Ascending aorta (tissue), 2 donors: ENCODE results near the gene COQ5. TPM values are rescaled to one million over a fixed set of nuclear protein-coding genes. Genes with fewer than 3 reads are reported as not detected.
A peak's percentile ranks its signal among the peaks of the same experiment; 100 is the strongest.

ENCODE experiments used
- DNase-seq, 2 donors: peaks; one replicate each; pipeline ENCODE4 v3.0.0-alpha.2; 2019; ENCODE audit warnings: low spot score in 2 of 2
- H3K27ac ChIP-seq, 2 donors: fragments of 200-600 bp; sonication (generic); one replicate each; pipeline ENCODE4 v1.5.1; 2016 to 2017; ENCODE audit warnings: mild to moderate bottlenecking in 1 of 2
- H3K27me3 ChIP-seq: fragments of 200-600 bp; sonication (generic); one replicate; pipeline ENCODE4 v1.5.1; 2017
- H3K36me3 ChIP-seq, 2 donors: fragments of 200-600 bp; sonication (generic); one replicate each; pipeline ENCODE4 v1.5.1; 2016
- H3K4me1 ChIP-seq, 2 donors: fragments of 200-600 bp; sonication (generic); one replicate each; pipeline ENCODE4 v1.5.1; 2016 to 2017; ENCODE audit warnings: mild to moderate bottlenecking in 1 of 2
- H3K4me3 ChIP-seq, 2 donors: fragments of 200-600 bp; sonication (generic); one replicate each; pipeline ENCODE4 v1.5.1; 2016 to 2017; ENCODE audit warnings: mild to moderate bottlenecking in 1 of 2
- H3K9me3 ChIP-seq, 2 donors: fragments of 200-600 bp; sonication (generic); one replicate each; pipeline ENCODE4 v1.5.1; 2016
- CTCF ChIP-seq, 3 experiments: fragments of 200-600 bp in 2 of 3; fragments of 450-650 bp in 1 of 3; sonication (generic) in 2 of 3; IDR thresholded peaks; one replicate each; pipeline ENCODE4 v1.5.1; 2016 to 2019; ENCODE audit warnings: antibody characterized with exemption in 3 of 3, mild to moderate bottlenecking in 1 of 3, moderate library complexity in 1 of 3
- intact Hi-C: fragments of 100-400 bp; cut with DNase I; formaldehyde crosslinking; loops from one replicate; pipeline ENCODE4 v1.15.1; 2023
- total RNA-seq: library from RNA; depleted of rRNA; stranded (reverse); fragments of >200 nt; gene quantifications from one replicate; pipeline ENCODE4 v1.1.0, GENCODE V29; 2016

COQ5 gene
- total RNA-seq, 1 donor from 2014 or later, result 5.9 TPM

- H3K27ac ChIP-seq, result peak overlapping the region; percentile 73 to 96
- no peaks in the 10 kb centered on the region for H3K27me3 ChIP-seq
- peaks cover 0 to 3% of the 10 kb centered on the region in 2 donors for H3K36me3 ChIP-seq
- TF ChIP-seq CTCF (IDR thresholded peaks at IDR 0.05), result no peak
- intact Hi-C loops, result no loop called here
- peaks cover 19 to 69% of the 10 kb centered on the region in 2 donors for H3K4me1 ChIP-seq
- no peaks in the 10 kb centered on the region for H3K9me3 ChIP-seq
- peak overlapping the region in 1 of 2 donors; percentile 4 for H3K4me3 ChIP-seq
- no peak for DNase-seq
Measured at GRCh38 chr12:120540445-120540844, 11.5 kb upstream of the COQ5 start.

- Histone ChIP-seq H3K27me3 (no peaks in the 10 kb centered on the region), H3K27ac (peak overlapping the region; percentile 73 to 96), H3K9me3 (no peaks in the 10 kb centered on the region), H3K4me3 (peak overlapping the region; percentile 42 to 96), H3K36me3 (peaks cover 0 to 3% of the 10 kb centered on the region in 2 donors), H3K4me1 (peaks cover 19 to 69% of the 10 kb centered on the region in 2 donors)
- no peak for TF ChIP-seq CTCF (IDR thresholded peaks at IDR 0.05)
- intact Hi-C loops, result no loop called here
- DNase-seq, result no peak
Measured at GRCh38 chr12:120539303-120539702, 10.3 kb upstream of the COQ5 start.

- Histone ChIP-seq H3K9me3 (no peaks in the 10 kb centered on the region), H3K4me3 (peak overlapping the region; percentile 42 to 96)
- intact Hi-C loops, result no loop called here
Measured at GRCh38 chr12:120538281-120539156, 9.6 kb upstream of the COQ5 start.

GRCh38 chr12:120537856-120538220 lies 8.9 kb upstream of the COQ5 start:
- H3K4me1 ChIP-seq, result peaks cover 19 to 59% of the 10 kb centered on the region in 2 donors
- DNase-seq, result no peak
- peaks cover 0 to under 1% of the 10 kb centered on the region in 2 donors for H3K36me3 ChIP-seq
- H3K27me3 ChIP-seq, result no peaks in the 10 kb centered on the region
- H3K4me3 ChIP-seq, result peak overlapping the region; percentile 42 to 96
- H3K9me3 ChIP-seq, result no peaks in the 10 kb centered on the region
- TF ChIP-seq CTCF (IDR thresholded peaks at IDR 0.05), result no peak
- intact Hi-C loops, result no loop called here
- H3K27ac ChIP-seq, result peak overlapping the region; percentile 73 to 96

More at GRCh38 chr12:120538281-120539156, 9.6 kb upstream of the COQ5 start:
- DNase-seq, result peak in 1 of 2 donors; percentile 75
- Histone ChIP-seq H3K36me3 (peaks cover 0 to 3% of the 10 kb centered on the region in 2 donors), H3K4me1 (peaks cover 19 to 64% of the 10 kb centered on the region in 2 donors), H3K27ac (peak overlapping the region; percentile 73 to 96), H3K27me3 (no peaks in the 10 kb centered on the region)
- no peak for TF ChIP-seq CTCF (IDR thresholded peaks at IDR 0.05)

- H3K4me3 ChIP-seq, result peak overlapping the region; percentile 88 to 96
- DNase-seq, result no peak
- no peaks in the 10 kb centered on the region for H3K27me3 ChIP-seq
- H3K9me3 ChIP-seq, result no peaks in the 10 kb centered on the region
- peak overlapping the region; percentile 73 to 96 for H3K27ac ChIP-seq
- intact Hi-C loops, result no loop called here
- peaks cover 19 to 46% of the 10 kb centered on the region in 2 donors for H3K4me1 ChIP-seq
- TF ChIP-seq CTCF (IDR thresholded peaks at IDR 0.05), result no peak
- H3K36me3 ChIP-seq, result no peaks in the 10 kb centered on the region
Measured at GRCh38 chr12:120536064-120536791, 7.3 kb upstream of the COQ5 start.
